GM12878 (cell line): ENCODE data around the gene FNTB. TPM values are rescaled to one million over a fixed set of nuclear protein-coding genes. Genes with fewer than 3 reads are reported as not detected.

Source experiments
- ATAC-seq: fragments of 200-7000 bp; cut with Tn5 transposase; 3 replicates; pipeline ENCODE4 v1.9.1; 2020; ENCODE audit warnings: mild to moderate bottlenecking, moderate library complexity
- BruUV-seq: library from RNA; stranded (reverse); fragments of 400-500 nt; replicated peaks from 2 replicates; lab custom pipeline; 2021; lab: Mats Ljungman, UMichigan
- CTCF ChIA-PET: fragments of 300-600 bp; sonication (Branson Sonifier 250); formaldehyde crosslinking; extraction: SDS; loops from one replicate; lab custom pipeline; 2021; ENCODE audit warnings: inconsistent platforms; lab: Yijun Ruan, JAX
- POLR2A ChIA-PET: fragments of 350-600 bp; formaldehyde crosslinking; extraction: SDS; loops from one replicate; lab custom pipeline; 2021; ENCODE audit warnings: inconsistent platforms; lab: Charles Lee
- RAD21 ChIA-PET: fragments of 300-600 bp; sonication (Branson Sonifier 250); formaldehyde crosslinking; loops from one replicate; lab custom pipeline; 2023; ENCODE audit warnings: antibody characterized with exemption; ENCODE audit not compliant: unreplicated experiment; lab: Charles Lee
- SMC1A ChIA-PET: fragments of 300-600 bp; sonication (Branson Sonifier 250); formaldehyde crosslinking; loops from one replicate; lab custom pipeline; 2023; ENCODE audit not compliant: unreplicated experiment, uncharacterized antibody; lab: Charles Lee
- DNase-seq: peaks from one replicate; pipeline ENCODE4 v3.0.0-alpha.2; 2011; ENCODE audit warnings: low read depth, low spot score
- FAIRE-seq: peaks from 3 replicates; lab custom pipeline; 2011; peaks lifted over from hg19 to GRCh38; lab: Jason Lieb, UNC
- H2AFZ ChIP-seq: 2 replicates; pipeline ENCODE4 v1.6.0; 2011; ENCODE audit warnings: low read depth, low read length, control low read depth; ENCODE audit not compliant: control insufficient read depth
- H3K27ac ChIP-seq: 2 replicates; pipeline ENCODE4 v1.5.1; 2011; ENCODE audit warnings: control low read depth; ENCODE audit not compliant: control insufficient read depth, insufficient read depth
- H3K27me3 ChIP-seq, 2 experiments: replicated peaks in 1 of 2; 2 replicates each; pipeline versions ENCODE4 v1.6.0 to v1.6.1; 2011; ENCODE audit warnings: low read length in 1 of 2; ENCODE audit not compliant: control insufficient read depth in 2 of 2, insufficient read depth in 2 of 2
- H3K36me3 ChIP-seq, 2 experiments: 2 replicates each; pipeline ENCODE4 v1.5.1; 2011; ENCODE audit warnings: low read length in 1 of 2; ENCODE audit not compliant: control insufficient read depth in 2 of 2, insufficient read depth in 2 of 2
- H3K4me1 ChIP-seq: 2 replicates; pipeline ENCODE4 v1.6.1; 2011; ENCODE audit warnings: mild to moderate bottlenecking, low read length, moderate library complexity, mixed read lengths; ENCODE audit not compliant: control insufficient read depth, insufficient read depth
- H3K4me2 ChIP-seq: 2 replicates; pipeline ENCODE4 v1.6.0; 2011; ENCODE audit warnings: control low read depth; ENCODE audit not compliant: control insufficient read depth, insufficient read depth
- H3K4me3 ChIP-seq: fragments of 200-600 bp; sonication (generic); 2 replicates; pipeline ENCODE4 v1.5.1; 2016
- H3K79me2 ChIP-seq: 2 replicates; pipeline ENCODE4 v1.6.0; 2011; ENCODE audit warnings: low read length; ENCODE audit not compliant: control insufficient read depth, insufficient read depth
- H3K9ac ChIP-seq: 2 replicates; pipeline ENCODE4 v1.8.0; 2011; ENCODE audit warnings: low read length, control low read depth, mixed read lengths; ENCODE audit not compliant: control insufficient read depth, insufficient read depth
- H3K9me3 ChIP-seq: replicated peaks from 3 replicates; pipeline ENCODE4 v1.5.1; 2011; ENCODE audit warnings: mild to moderate bottlenecking, low read length; ENCODE audit not compliant: control insufficient read depth, insufficient read depth
- H4K20me1 ChIP-seq: 2 replicates; pipeline ENCODE4 v1.6.0; 2011; ENCODE audit not compliant: control insufficient read depth, insufficient read depth
- EP300 ChIP-seq, 2 experiments: fragments of 150-350 bp in 1 of 2; IDR thresholded peaks; 2 replicates each; pipeline ENCODE4 v1.6.1; 2011 to 2012; ENCODE audit warnings: low read depth in 2 of 2, low read length in 2 of 2, borderline replicate concordance in 1 of 2, improper control_type of control experiment in 1 of 2, inconsistent platforms in 1 of 2; ENCODE audit not compliant: control insufficient read depth in 1 of 2
- GABPA ChIP-seq: IDR thresholded peaks from 2 replicates; pipeline ENCODE4 v1.6.1; 2014; ENCODE audit warnings: antibody characterized with exemption, low read depth, mild to moderate bottlenecking, inconsistent platforms
- IKZF1 ChIP-seq: fragments of 450-650 bp; conservative IDR thresholded peaks from 2 replicates; pipeline ENCODE4 v1.6.1; 2017; ENCODE audit warnings: antibody characterized with exemption, mild to moderate bottlenecking
- MTA3 ChIP-seq: IDR thresholded peaks from 2 replicates; pipeline ENCODE4 v1.6.1; 2012; ENCODE audit warnings: low read length, inconsistent platforms, borderline replicate concordance
- NBN ChIP-seq: fragments of 450-650 bp; IDR thresholded peaks from 2 replicates; pipeline ENCODE4 v1.6.1; 2016
- NKRF ChIP-seq: fragments of 450-650 bp; conservative IDR thresholded peaks from 2 replicates; pipeline ENCODE4 v1.6.1; 2017; ENCODE audit warnings: mild to moderate bottlenecking, moderate library complexity
- PML ChIP-seq: IDR thresholded peaks from 2 replicates; pipeline ENCODE4 v1.6.1; 2012; ENCODE audit warnings: low read length, inconsistent platforms
- POU2F2 ChIP-seq: IDR thresholded peaks from 3 replicates; pipeline ENCODE4 v1.6.1; 2011; ENCODE audit warnings: low read depth, mild to moderate bottlenecking, low read length, borderline replicate concordance
- SREBF2 ChIP-seq: IDR thresholded peaks from 2 replicates; pipeline ENCODE4 v1.6.1; 2012; ENCODE audit warnings: mild to moderate bottlenecking, low read length
- TARDBP ChIP-seq: IDR thresholded peaks from 2 replicates; pipeline ENCODE4 v1.6.1; 2016; ENCODE audit warnings: borderline replicate concordance
- ZBTB33 ChIP-seq: fragments of 450-650 bp; IDR thresholded peaks from 2 replicates; pipeline ENCODE4 v1.6.1; 2017; ENCODE audit warnings: mild to moderate bottlenecking
- ZNF207 ChIP-seq: fragments of 450-650 bp; IDR thresholded peaks from 2 replicates; pipeline ENCODE4 v1.6.1; 2014; ENCODE audit warnings: antibody characterized with exemption, mild to moderate bottlenecking, borderline replicate concordance
- ZNF384 ChIP-seq: IDR thresholded peaks from 2 replicates; pipeline ENCODE4 v1.6.1; 2012; ENCODE audit warnings: low read depth, mild to moderate bottlenecking, low read length, improper control_type of control experiment, borderline replicate concordance
- WGBS: methylation state at CpG from one replicate; pipeline ENCODE4 v1.1.6; 2016; ENCODE audit warnings: low lambda C conversion rate; ENCODE audit not compliant: insufficient replicate concordance, insufficient coverage; ENCODE audit errors: missing lambda C conversion rate; 5-methylcytosine and 5-hydroxymethylcytosine counted together
- in situ Hi-C: fragments of 300-500 bp; cut with MboI; formaldehyde crosslinking; loops from 9 replicates; pipeline ENCODE4 v1.14.3; 2018; ENCODE audit warnings: mixed read lengths
- intact Hi-C: fragments of 100-400 bp; cut with micrococcal nuclease; formaldehyde crosslinking; loops from one replicate; pipeline ENCODE4 v1.14.2; 2022; ENCODE audit not compliant: unreplicated experiment
- polyA plus RNA-seq, 11 experiments: library from polyadenylated mRNA; depleted of rRNA in 4 of 11; unstranded in 6 of 11; stranded (reverse) in 5 of 11; fragments of >200 nt; fragmentation: Nextera tagmentation in 4 of 11; fragmentation: Illumina TruSeq in 1 of 11; extraction: Ambion mirVana in 4 of 11; extraction: Trizol in 1 of 11; gene quantifications; 1 replicate in 1 of 11; 2 replicates in 10 of 11; pipeline versions ENCODE4 v1.2.1 to v1.2.3, GENCODE V29; 2011 to 2016; ENCODE audit warnings: inconsistent platforms in 2 of 11, missing spikeins in 2 of 11, low read depth in 1 of 11
- total RNA-seq, 4 experiments: library from RNA; depleted of rRNA in 3 of 4; stranded (reverse); fragments of >200 nt in 3 of 4; fragmentation: Illumina TruSeq in 1 of 4; extraction: Trizol in 1 of 4; gene quantifications; 2 replicates each; pipeline versions ENCODE4 v1.2.1 to v1.2.3, GENCODE V29; 2013 to 2021
- TF ChIP-seq, protein P1 (sequence below): IDR thresholded peaks from 2 replicates; pipeline ENCODE4 v1.6.1; 2011; ENCODE audit warnings: mild to moderate bottlenecking, low read depth, low read length, moderate library complexity; ENCODE audit not compliant: insufficient replicate concordance
- TF ChIP-seq, protein P2 (sequence below): fragments of 450-650 bp; formaldehyde crosslinking; IDR thresholded peaks from 2 replicates; pipeline ENCODE4 v1.4.0; 2020; ENCODE audit warnings: mild to moderate bottlenecking, moderate library complexity

FNTB gene
- total and polyA plus RNA-seq, 10 of the 15 experiments (the other 5 are each of a cell fraction or from before 2014, with no cell fraction given), result 10.4 to 25.1 (median 16.7) TPM

DNA sequence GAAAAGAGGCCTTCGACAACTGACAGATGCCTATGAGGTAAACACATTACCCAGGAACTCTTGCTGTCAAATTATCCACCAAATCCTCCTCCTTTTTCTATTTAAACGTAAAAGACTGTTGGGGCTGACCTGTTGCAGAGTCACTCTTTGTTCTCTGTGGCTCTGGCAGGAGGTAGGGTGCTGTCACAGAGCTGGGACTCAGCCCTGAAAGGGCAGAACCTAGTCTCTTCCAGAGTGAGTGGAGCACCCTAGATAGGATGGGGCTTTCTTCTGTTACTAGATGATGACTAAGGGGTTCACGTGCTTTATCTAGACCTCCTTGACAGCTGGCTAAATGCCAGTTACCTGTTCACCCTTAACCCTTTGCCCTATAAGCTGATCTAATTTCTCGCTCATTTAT, 25.7 kb downstream of the FNTB start:
- Histone ChIP-seq H3K27me3 (no peaks in the 10 kb centered on the region), H4K20me1 (no peaks in the 10 kb centered on the region), H3K4me3 (no peak overlapping the region), H3K9ac (no peak overlapping the region), H3K27ac (no peak overlapping the region), H3K4me2 (no peak overlapping the region), H3K4me1 (no peaks in the 10 kb centered on the region), H2AFZ (no peak overlapping the region), H3K9me3 (no peaks in the 10 kb centered on the region), H3K36me3 (peaks cover 4 to 12% of the 10 kb centered on the region in 2 experiments), H3K79me2 (no peaks in the 10 kb centered on the region)
- DNase-seq (no peak), FAIRE-seq (no peak), ATAC-seq (no peak)
- 97% methylated on average over 4 of the region's 4 CpGs for WGBS
- ChIA-PET RAD21 (no interaction called here), CTCF (no interaction called here), POLR2A (no interaction called here), SMC1A (no interaction called here)
- BruUV-seq, result no TSS peak
- intact Hi-C loops, result no loop called here
- in situ Hi-C loops, result no loop called here
- no peak for TF ChIP-seq NKRF
- TF ChIP-seq, protein P1, sequence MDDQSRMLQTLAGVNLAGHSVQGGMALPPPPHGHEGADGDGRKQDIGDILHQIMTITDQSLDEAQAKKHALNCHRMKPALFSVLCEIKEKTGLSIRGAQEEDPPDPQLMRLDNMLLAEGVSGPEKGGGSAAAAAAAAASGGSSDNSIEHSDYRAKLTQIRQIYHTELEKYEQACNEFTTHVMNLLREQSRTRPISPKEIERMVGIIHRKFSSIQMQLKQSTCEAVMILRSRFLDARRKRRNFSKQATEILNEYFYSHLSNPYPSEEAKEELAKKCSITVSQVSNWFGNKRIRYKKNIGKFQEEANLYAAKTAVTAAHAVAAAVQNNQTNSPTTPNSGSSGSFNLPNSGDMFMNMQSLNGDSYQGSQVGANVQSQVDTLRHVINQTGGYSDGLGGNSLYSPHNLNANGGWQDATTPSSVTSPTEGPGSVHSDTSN, result no peak
- TF ChIP-seq ZBTB33, result no peak
- no peak for TF ChIP-seq POU2F2
- no peak for TF ChIP-seq GABPA
- no peak for TF ChIP-seq SREBF2
- TF ChIP-seq PML, result no peak
- no peak for TF ChIP-seq TARDBP
- TF ChIP-seq MTA3, result no peak
- TF ChIP-seq ZNF207, result no peak
- TF ChIP-seq, protein P2, sequence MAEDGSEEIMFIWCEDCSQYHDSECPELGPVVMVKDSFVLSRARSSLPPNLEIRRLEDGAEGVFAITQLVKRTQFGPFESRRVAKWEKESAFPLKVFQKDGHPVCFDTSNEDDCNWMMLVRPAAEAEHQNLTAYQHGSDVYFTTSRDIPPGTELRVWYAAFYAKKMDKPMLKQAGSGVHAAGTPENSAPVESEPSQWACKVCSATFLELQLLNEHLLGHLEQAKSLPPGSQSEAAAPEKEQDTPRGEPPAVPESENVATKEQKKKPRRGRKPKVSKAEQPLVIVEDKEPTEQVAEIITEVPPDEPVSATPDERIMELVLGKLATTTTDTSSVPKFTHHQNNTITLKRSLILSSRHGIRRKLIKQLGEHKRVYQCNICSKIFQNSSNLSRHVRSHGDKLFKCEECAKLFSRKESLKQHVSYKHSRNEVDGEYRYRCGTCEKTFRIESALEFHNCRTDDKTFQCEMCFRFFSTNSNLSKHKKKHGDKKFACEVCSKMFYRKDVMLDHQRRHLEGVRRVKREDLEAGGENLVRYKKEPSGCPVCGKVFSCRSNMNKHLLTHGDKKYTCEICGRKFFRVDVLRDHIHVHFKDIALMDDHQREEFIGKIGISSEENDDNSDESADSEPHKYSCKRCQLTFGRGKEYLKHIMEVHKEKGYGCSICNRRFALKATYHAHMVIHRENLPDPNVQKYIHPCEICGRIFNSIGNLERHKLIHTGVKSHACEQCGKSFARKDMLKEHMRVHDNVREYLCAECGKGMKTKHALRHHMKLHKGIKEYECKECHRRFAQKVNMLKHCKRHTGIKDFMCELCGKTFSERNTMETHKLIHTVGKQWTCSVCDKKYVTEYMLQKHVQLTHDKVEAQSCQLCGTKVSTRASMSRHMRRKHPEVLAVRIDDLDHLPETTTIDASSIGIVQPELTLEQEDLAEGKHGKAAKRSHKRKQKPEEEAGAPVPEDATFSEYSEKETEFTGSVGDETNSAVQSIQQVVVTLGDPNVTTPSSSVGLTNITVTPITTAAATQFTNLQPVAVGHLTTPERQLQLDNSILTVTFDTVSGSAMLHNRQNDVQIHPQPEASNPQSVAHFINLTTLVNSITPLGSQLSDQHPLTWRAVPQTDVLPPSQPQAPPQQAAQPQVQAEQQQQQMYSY (CRISPR knock-in tag), result no peak
- no peak for TF ChIP-seq EP300 (IDR thresholded peaks at IDR 0.05; ENCODE audit: borderline replicate concordance in 1 of 2, control insufficient read depth in 1 of 2, low read depth in 2 of 2, low read length in 2 of 2)
- no peak for TF ChIP-seq IKZF1
- no peak for TF ChIP-seq ZNF384
- no peak for TF ChIP-seq NBN
